IPS-15b (cell line): ENCODE results near the gene KLF3.

Source experiments
- H3K27me3 ChIP-seq: one replicate; pipeline ENCODE4 v1.6.1; 2013; ENCODE audit warnings: low read length; ENCODE audit not compliant: control insufficient read depth, insufficient read depth
- H3K36me3 ChIP-seq: one replicate; pipeline ENCODE4 v1.6.1; 2013; ENCODE audit warnings: low read length; ENCODE audit not compliant: control insufficient read depth, insufficient read depth
- H3K4me1 ChIP-seq: one replicate; pipeline ENCODE4 v1.6.1; 2013; ENCODE audit warnings: mild to moderate bottlenecking, low read length; ENCODE audit not compliant: control insufficient read depth, insufficient read depth
- H3K4me3 ChIP-seq: one replicate; pipeline ENCODE4 v1.5.1; 2013; ENCODE audit warnings: low read depth, low read length
- H3K9ac ChIP-seq: one replicate; pipeline ENCODE4 v1.6.1; 2013; ENCODE audit warnings: low read depth, mild to moderate bottlenecking, low read length
- H3K9me3 ChIP-seq: one replicate; pipeline ENCODE4 v1.6.1; 2013; ENCODE audit warnings: mild to moderate bottlenecking, low read length; ENCODE audit not compliant: control insufficient read depth, insufficient read depth

KLF3 gene

DNA sequence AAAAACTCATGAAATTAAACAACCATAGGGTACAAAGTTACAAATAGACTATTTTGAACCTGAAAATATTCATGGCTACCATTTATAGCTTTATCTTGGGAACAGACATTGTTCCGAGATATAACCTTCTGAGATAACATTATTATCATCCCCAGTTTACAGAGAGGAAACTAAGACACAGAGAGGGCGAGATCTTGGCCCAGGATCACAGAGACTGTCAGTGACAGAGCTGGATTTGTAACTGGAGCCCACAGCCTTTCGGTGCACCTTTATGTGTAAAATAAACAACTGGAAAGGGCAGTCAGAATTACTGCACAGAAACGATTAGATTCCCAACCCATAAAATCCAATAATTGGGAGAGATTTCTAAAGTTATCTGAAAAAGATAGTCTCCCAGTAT is 28.4 kb downstream of the KLF3 start:
- no peaks in the 10 kb centered on the region for H3K27me3 ChIP-seq
- H3K9ac ChIP-seq: no peak overlapping the region
- peaks cover 8% of the 10 kb centered on the region for H3K4me1 ChIP-seq
- H3K9me3 ChIP-seq: no peaks in the 10 kb centered on the region
- no peak overlapping the region for H3K4me3 ChIP-seq
- H3K36me3 ChIP-seq: peaks cover 13% of the 10 kb centered on the region

DNA sequence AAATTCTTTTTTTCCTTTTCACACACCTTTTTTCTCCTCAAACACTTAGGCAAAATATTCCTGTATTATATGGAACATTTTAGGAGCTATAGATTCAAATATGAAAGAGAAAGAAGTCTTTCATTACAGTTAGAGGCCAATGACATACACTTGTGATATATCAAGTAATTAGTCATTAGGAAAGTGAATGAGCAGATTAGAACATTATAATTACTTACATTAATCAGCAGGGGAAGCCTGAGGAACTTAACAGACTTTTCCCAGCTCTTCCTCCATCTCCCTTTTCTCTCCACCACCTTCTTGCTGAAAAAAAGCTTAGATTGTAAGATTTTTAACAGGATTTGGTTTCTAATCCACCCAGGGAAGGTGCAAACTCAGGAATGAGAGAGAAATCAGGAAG is 29.6 kb downstream of the KLF3 start:
- Histone ChIP-seq H3K9ac (no peak overlapping the region), H3K4me3 (no peak overlapping the region), H3K27me3 (no peaks in the 10 kb centered on the region), H3K36me3 (peaks cover 13% of the 10 kb centered on the region), H3K9me3 (no peaks in the 10 kb centered on the region), H3K4me1 (peaks cover 8% of the 10 kb centered on the region)

DNA sequence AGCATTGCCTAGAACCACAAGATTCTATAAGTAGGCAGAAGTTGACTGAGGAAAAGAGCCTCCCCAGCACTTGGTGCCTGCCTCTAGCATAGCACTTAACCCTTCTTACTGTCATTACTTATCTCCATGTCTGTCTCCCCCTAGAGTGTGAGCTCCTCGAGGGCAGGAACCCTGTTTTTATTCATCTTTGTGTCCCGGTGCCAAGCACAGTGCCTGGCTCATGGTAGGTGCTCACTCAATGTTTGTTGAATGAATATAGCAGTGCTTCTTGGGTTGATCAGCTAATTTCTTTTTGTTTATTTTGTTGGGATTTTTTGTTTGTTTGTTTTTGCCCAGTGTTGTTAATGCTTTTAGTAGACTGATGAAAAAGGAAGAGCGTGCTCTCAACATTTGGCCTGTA is 30.3 kb downstream of the KLF3 start:
- H3K9ac ChIP-seq: no peak overlapping the region
- peaks cover 5% of the 10 kb centered on the region for H3K36me3 ChIP-seq
- H3K4me3 ChIP-seq: no peak overlapping the region
- H3K27me3 ChIP-seq: no peaks in the 10 kb centered on the region
- H3K9me3 ChIP-seq: no peaks in the 10 kb centered on the region
- H3K4me1 ChIP-seq: peaks cover 8% of the 10 kb centered on the region

DNA sequence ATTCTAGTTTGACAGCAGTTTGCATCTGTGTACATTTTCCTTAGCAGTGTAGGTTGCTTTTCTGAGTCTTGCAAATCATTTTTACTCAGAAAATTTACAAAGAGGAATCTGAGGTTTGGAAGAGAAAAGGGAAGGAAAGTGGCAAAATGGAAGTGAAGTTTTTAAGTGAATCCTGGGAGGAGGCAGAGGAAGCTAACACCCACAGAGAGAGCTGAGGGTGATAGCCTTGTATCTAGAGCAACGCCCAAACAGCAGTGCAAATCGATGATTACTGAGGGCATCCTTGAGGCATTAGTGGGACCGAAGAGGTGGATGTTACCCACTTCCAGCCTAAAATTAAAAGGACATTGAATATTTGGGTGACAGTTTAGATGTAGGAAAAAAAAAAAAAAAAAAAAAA is 31.8 kb downstream of the KLF3 start:
- no peak overlapping the region for H3K9ac ChIP-seq
- H3K4me1 ChIP-seq: peaks cover 12% of the 10 kb centered on the region
- no peaks in the 10 kb centered on the region for H3K27me3 ChIP-seq
- H3K9me3 ChIP-seq: no peaks in the 10 kb centered on the region
- no peak overlapping the region for H3K4me3 ChIP-seq
- no peaks in the 10 kb centered on the region for H3K36me3 ChIP-seq

DNA sequence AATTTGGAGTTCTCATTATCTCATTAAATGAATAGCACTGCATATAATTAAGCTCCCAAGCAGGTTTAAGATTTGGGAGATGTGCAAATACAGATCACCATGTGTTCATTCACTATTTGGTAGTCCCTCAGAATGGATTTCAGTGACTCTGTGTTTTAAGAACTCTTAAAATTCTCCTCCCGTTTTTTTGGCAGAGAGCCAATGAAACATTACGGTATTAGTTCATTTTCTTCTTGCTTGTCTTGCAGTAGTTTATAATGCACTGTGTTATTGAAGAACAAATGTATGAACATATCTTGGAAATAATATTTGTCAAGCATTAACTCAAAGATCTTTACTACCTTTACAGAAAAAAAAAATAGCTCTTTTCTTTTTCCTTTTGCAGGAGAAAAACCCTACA is 32.7 kb downstream of the KLF3 start:
- Histone ChIP-seq H3K4me3 (no peak overlapping the region), H3K36me3 (no peaks in the 10 kb centered on the region), H3K9me3 (no peaks in the 10 kb centered on the region), H3K4me1 (peaks cover 16% of the 10 kb centered on the region), H3K27me3 (no peaks in the 10 kb centered on the region), H3K9ac (no peak overlapping the region)

DNA sequence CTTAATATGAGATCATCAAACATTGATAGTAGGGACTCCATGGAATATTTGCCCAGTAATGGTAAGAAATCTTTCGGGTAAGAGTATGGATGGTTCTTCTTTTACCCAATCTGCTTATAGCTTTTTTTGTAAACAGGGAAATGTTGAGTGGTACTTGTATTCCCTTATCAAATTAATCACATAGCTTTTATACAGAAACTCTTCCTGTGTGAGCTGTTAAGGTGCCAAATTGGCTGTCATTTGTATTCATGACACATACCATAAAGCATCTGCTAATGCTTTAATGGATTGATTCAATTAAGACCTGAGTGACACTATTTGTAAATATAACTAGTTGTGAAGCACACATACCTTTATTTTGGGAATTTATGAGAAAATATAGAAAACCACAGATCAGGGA is 34.2 kb downstream of the KLF3 start:
- Histone ChIP-seq H3K36me3 (no peaks in the 10 kb centered on the region), H3K4me3 (no peak overlapping the region), H3K27me3 (no peaks in the 10 kb centered on the region), H3K9ac (no peak overlapping the region), H3K9me3 (no peaks in the 10 kb centered on the region), H3K4me1 (peaks cover 23% of the 10 kb centered on the region)

DNA sequence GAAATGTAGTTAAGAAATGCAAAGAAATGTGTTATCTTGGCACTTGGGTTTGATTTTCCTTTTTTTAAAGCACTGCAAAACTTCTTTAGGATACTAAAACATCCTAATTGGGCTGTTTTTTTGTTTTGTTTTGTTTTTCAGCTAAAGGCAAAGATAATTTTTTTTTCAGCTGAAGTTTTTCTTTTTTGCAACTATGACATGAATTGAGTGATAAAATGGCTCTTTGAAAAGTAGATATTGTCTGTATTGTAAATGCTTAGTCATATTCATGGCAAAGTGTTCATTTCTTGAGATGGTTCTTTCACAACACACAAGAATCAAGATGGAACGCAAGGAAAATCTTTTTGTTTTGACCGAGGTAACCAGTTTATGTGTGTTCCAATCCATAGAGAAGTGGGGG is 35.1 kb downstream of the KLF3 start:
- Histone ChIP-seq H3K9me3 (no peaks in the 10 kb centered on the region), H3K27me3 (no peaks in the 10 kb centered on the region), H3K4me3 (no peak overlapping the region), H3K9ac (no peak overlapping the region), H3K4me1 (peaks cover 23% of the 10 kb centered on the region), H3K36me3 (no peaks in the 10 kb centered on the region)

DNA sequence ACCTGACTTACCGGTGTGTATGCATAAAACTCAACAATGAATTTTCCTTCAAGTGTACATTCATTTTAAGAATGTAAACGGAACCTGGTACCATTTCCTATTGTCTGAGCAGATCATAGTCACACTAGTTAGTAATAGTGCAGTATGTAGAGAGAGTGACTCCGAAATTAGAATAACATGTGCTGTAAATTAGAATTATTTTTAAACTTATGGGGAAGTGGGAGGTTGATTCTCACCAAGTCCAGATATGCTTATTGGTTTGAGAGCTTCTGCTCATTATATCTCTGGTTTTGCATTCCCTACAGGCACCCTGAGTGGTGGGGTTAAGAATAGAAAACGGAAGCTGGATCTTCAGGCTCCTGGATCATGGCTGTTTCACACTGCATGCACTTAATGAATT is 39.6 kb downstream of the KLF3 start:
- Histone ChIP-seq H3K4me1 (peaks cover 15% of the 10 kb centered on the region), H3K36me3 (no peaks in the 10 kb centered on the region)

DNA sequence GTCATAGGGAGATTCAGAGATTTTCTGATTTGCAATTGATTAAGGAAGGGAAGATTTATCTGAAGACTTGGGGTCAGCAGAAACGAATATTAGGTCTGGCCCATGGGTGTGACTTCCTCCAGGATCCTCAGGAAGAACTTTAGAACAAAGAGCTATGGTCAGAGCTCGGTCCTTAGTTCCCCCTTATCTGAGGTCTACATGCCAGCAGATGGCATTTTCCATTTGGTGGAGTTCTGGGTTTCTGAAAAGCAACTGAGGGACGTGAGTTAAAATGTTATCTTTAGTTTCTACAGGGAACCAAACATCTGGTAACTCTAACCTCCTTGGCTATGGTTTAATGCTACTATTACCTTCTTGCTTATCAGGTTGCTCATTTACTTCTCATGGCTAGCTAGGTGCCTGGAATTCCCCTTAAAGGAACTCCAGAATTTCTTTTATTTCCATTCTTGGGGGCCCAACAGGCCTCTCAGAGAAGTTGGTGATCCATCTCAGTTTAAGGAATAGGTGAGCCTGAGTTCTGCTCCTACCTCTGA is 40.7 kb downstream of the KLF3 start:
- H3K4me1 ChIP-seq: peaks cover 15% of the 10 kb centered on the region
- no peaks in the 10 kb centered on the region for H3K27me3 ChIP-seq
- no peak overlapping the region for H3K9ac ChIP-seq
- no peak overlapping the region for H3K4me3 ChIP-seq
- H3K36me3 ChIP-seq: no peaks in the 10 kb centered on the region
- no peaks in the 10 kb centered on the region for H3K9me3 ChIP-seq

More for the DNA sequence above, 39.6 kb downstream of the KLF3 start:
- H3K27me3 ChIP-seq: no peaks in the 10 kb centered on the region
- H3K9ac ChIP-seq: no peak overlapping the region
- H3K9me3 ChIP-seq: no peaks in the 10 kb centered on the region
- H3K4me3 ChIP-seq: no peak overlapping the region

DNA sequence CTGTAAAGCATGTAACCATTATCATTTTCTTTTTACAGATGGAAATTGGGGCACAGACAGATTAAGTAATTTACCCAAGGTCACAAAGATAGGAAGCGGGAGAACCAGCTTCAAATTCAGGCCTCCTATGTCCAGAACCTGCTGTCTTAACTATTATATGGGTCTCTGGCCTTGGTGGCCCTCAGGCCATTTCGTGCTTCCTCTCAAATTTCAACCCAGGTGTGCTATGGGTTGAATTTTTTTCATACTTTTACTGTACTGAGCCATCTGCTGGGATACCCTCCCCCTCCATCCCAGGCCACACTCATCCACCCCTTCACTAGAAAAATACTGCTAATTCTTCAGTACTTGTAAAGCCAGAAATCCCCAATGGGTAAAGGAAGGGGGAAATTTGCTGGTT is 42.3 kb downstream of the KLF3 start:
- H3K27me3 ChIP-seq: no peaks in the 10 kb centered on the region
- H3K9me3 ChIP-seq: no peaks in the 10 kb centered on the region
- H3K36me3 ChIP-seq: no peaks in the 10 kb centered on the region
- peaks cover 8% of the 10 kb centered on the region for H3K4me1 ChIP-seq
- no peak overlapping the region for H3K4me3 ChIP-seq
- no peak overlapping the region for H3K9ac ChIP-seq

DNA sequence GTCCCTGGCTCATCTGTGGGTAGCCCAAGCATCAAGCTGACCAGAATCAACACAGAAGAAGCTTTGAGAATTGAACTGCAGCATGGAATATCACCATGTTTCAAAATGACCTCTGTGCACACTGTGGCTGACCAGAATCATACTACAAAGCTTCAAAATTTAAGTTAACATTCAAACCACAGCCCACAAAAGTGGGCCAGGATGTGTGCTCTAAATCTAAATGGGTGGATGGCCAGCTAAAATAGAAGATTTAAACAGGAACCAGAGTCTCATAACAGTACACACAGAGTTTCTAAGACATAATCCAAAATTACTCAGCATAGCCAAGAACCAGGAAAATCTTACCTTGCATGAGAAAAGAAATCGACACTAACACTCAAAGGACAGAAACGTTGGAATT is 46.1 kb downstream of the KLF3 start:
- no peaks in the 10 kb centered on the region for H3K36me3 ChIP-seq

DNA sequence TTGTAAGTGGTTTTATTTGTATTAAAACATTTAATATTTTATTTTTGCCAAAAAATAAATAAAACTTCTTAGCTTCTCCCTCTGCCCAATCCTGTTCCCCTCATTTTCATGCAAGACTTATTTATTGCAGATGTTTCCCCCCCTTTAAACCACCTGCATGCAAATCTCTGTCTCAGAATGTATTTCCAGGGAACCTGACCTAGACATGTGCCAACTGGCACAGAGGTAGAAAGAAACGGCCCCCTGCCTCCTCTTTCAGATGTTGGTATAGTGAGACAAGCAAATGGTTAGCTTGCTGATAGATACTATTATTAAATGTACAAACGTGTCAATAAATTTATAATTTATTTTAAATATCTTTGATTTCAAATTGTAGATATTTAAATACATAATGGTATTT is 47.1 kb downstream of the KLF3 start:
- no peaks in the 10 kb centered on the region for H3K27me3 ChIP-seq
- H3K9ac ChIP-seq: no peak overlapping the region
- no peaks in the 10 kb centered on the region for H3K4me1 ChIP-seq
- H3K4me3 ChIP-seq: no peak overlapping the region
- H3K9me3 ChIP-seq: no peaks in the 10 kb centered on the region
- no peaks in the 10 kb centered on the region for H3K36me3 ChIP-seq

More for the DNA sequence above, 46.1 kb downstream of the KLF3 start:
- Histone ChIP-seq H3K9me3 (no peaks in the 10 kb centered on the region), H3K4me3 (no peak overlapping the region), H3K9ac (no peak overlapping the region), H3K4me1 (no peaks in the 10 kb centered on the region), H3K27me3 (no peaks in the 10 kb centered on the region)

DNA sequence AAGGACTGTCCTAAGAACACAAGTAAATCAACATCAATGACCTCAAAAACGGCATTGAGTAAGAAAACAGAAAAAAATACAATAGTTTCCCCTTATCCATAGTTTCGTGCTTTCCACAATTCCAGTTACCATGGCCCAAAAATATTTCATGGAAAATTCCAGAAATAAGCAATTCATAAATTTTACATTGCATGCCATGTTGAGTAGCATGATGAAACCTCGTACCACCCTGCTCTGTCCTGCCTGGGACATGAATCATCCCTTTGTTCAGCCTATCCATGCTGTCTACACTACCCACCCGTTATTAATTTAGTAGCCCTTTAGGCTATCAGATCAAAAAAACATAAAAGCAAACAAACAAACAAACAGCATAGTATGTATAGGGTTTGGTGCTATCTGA is 51.1 kb downstream of the KLF3 start:
- no peaks in the 10 kb centered on the region for H3K4me1 ChIP-seq
- H3K27me3 ChIP-seq: no peaks in the 10 kb centered on the region
- H3K36me3 ChIP-seq: no peaks in the 10 kb centered on the region
- no peak overlapping the region for H3K9ac ChIP-seq
- no peaks in the 10 kb centered on the region for H3K9me3 ChIP-seq
- H3K4me3 ChIP-seq: no peak overlapping the region
